ENCODE data around the gene TBC1D21. TPM values are rescaled to one million over a fixed set of nuclear protein-coding genes. Genes with fewer than 3 reads are reported as not detected.

The TBC1D21 gene
- total and polyA plus RNA-seq, 5 donors, result not detected

DNA sequence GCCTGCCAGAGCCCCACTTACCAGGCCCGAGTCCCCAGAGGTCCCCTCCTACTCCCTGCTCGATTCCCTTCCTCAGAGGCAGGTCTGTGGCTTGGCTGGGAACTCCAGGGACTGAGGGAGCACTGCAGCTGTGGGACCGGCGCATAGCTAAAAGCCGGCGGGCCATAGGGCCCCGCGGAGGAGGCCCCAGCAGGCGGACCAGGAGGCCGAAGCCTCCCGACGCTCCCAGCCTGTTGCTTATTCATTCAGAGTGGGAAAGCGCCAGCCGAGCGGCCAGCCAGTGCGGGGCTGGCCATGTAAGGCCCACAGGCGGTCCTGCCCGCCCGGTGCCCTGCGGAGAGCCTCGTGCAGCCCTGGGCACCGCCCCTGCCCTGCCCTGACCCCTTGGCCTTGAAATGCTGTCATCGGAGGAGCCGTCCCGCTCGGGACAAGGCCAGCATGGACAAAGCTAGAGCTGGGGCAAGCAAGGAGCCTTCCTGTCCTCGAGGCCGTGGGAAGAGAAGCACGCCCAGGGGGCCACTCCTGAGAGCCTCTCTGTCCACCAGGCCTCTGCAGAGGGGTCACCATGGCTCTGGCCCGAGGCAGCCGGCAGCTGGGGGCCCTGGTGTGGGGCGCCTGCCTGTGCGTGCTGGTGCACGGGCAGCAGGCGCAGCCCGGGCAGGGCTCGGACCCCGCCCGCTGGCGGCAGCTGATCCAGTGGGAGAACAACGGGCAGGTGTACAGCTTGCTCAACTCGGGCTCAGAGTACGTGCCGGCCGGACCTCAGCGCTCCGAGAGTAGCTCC is 53.0 kb downstream of the TBC1D21 start, which contains the start of gene LOXL1:
Gene LOXL1, plus strand, starts transcription at position 244 of the 784 bp plus-strand sequence. Its CDS starts 322 bp downstream, at position 566.
- Histone ChIP-seq H3K27me3 (ENCODE audit: control insufficient read depth, insufficient read depth) (no peaks in the 10 kb centered on the region), H3K4me3 (ENCODE audit: low read length) (peak within 1 kb of the TSS; percentile 57), H3K27ac (ENCODE audit: low read length) (peak within 1 kb of the TSS; percentile 66), H3K4me1 (ENCODE audit: control insufficient read depth, insufficient read depth, low read length) (peaks cover 29% of the 10 kb centered on the region), H3K9me3 (ENCODE audit: control insufficient read depth, low read length) (no peaks in the 10 kb centered on the region)
- intact Hi-C loops (cut with DNase I), result no loop called here
- DNase-seq (peak; percentile 81 to 91 (median 88)), ATAC-seq (peak; percentile 60 to 61)
- WGBS, result 7% methylated on average over 47 of the region's 47 CpGs

DNA sequence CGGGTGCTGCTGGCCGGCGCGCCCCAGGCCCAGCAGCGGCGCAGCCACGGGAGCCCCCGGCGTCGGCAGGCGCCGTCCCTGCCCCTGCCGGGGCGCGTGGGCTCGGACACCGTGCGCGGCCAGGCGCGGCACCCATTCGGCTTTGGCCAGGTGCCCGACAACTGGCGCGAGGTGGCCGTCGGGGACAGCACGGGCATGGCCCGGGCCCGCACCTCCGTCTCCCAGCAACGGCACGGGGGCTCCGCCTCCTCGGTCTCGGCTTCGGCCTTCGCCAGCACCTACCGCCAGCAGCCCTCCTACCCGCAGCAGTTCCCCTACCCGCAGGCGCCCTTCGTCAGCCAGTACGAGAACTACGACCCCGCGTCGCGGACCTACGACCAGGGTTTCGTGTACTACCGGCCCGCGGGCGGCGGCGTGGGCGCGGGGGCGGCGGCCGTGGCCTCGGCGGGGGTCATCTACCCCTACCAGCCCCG is 53.7 kb downstream of the TBC1D21 start:
- under 1% methylated on average over 65 of the region's 65 CpGs for WGBS
- intact Hi-C loops (cut with DNase I), result no loop called here

DNA sequence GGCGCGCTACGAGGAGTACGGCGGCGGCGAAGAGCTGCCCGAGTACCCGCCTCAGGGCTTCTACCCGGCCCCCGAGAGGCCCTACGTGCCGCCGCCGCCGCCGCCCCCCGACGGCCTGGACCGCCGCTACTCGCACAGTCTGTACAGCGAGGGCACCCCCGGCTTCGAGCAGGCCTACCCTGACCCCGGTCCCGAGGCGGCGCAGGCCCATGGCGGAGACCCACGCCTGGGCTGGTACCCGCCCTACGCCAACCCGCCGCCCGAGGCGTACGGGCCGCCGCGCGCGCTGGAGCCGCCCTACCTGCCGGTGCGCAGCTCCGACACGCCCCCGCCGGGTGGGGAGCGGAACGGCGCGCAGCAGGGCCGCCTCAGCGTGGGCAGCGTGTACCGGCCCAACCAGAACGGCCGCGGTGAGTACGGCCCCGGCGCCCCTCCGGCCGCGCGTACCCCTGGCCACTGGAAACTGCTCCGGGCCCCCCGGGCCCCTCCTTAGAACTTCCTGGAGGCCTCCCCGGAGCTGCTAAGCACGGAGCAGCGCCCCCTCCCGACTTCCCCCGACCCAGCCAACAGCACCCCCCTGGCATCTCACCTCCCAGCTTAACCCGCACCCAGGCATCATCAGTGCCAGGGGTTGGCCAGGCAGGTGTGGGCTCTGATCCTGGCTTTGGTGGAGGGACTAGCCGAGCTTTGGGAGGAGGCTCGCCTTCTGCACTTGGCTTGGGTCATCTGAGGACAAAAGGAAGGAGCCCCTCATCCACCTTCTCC is 54.3 kb downstream of the TBC1D21 start:
- Histone ChIP-seq H3K9me3 (ENCODE audit: control insufficient read depth, low read length) (no peaks in the 10 kb centered on the region), H3K4me3 (ENCODE audit: low read length) (peak overlapping the region; percentile 57), H3K27ac (ENCODE audit: low read length) (peak overlapping the region; percentile 22), H3K4me1 (ENCODE audit: control insufficient read depth, insufficient read depth, low read length) (peaks cover 22% of the 10 kb centered on the region), H3K27me3 (ENCODE audit: control insufficient read depth, insufficient read depth) (no peaks in the 10 kb centered on the region)
- WGBS, result 1% methylated on average over 78 of the region's 78 CpGs
- DNase-seq (peak; percentile 55 to 89 (median 83)), ATAC-seq (peak; percentile 25 to 31)
- intact Hi-C loops (cut with DNase I), result no loop called here

More for the DNA sequence above, 53.7 kb downstream of the TBC1D21 start:
- DNase-seq (peak; percentile 70 to 85 (median 84)), ATAC-seq (peak in 1 of 2 donors; percentile 10)
- Histone ChIP-seq H3K4me3 (ENCODE audit: low read length) (peak overlapping the region; percentile 57), H3K9me3 (ENCODE audit: control insufficient read depth, low read length) (no peaks in the 10 kb centered on the region), H3K27me3 (ENCODE audit: control insufficient read depth, insufficient read depth) (no peaks in the 10 kb centered on the region), H3K27ac (ENCODE audit: low read length) (peak overlapping the region; percentile 22), H3K4me1 (ENCODE audit: control insufficient read depth, insufficient read depth, low read length) (peaks cover 27% of the 10 kb centered on the region)

DNA sequence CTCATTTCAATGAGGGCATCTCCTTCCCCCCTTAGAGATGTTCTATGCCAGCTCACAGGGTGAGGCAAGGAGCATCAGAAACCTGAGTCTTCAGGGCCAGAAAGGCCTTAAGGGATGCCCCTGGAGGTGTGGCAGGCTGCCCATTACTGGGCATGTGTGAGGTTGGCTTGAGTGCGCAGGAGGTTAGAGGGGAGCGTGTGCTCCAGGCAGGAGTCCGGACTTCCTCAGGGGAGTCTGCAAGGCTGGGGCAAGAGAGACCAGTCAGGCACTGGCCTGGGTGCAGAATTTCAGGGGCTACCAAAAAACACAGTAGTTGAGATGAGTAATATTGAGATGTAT is 54.8 kb downstream of the TBC1D21 start:
- Histone ChIP-seq H3K4me3 (ENCODE audit: low read length) (peak overlapping the region; percentile 57), H3K27me3 (ENCODE audit: control insufficient read depth, insufficient read depth) (no peaks in the 10 kb centered on the region), H3K27ac (ENCODE audit: low read length) (no peak overlapping the region), H3K9me3 (ENCODE audit: control insufficient read depth, low read length) (no peaks in the 10 kb centered on the region), H3K4me1 (ENCODE audit: control insufficient read depth, insufficient read depth, low read length) (peaks cover 17% of the 10 kb centered on the region)
- WGBS, result 59% methylated on average over 3 of the region's 3 CpGs
- DNase-seq, result peak in 1 of 3 donors; percentile 50
- intact Hi-C loops (cut with DNase I), result no loop called here
- ATAC-seq, result no peak

DNA sequence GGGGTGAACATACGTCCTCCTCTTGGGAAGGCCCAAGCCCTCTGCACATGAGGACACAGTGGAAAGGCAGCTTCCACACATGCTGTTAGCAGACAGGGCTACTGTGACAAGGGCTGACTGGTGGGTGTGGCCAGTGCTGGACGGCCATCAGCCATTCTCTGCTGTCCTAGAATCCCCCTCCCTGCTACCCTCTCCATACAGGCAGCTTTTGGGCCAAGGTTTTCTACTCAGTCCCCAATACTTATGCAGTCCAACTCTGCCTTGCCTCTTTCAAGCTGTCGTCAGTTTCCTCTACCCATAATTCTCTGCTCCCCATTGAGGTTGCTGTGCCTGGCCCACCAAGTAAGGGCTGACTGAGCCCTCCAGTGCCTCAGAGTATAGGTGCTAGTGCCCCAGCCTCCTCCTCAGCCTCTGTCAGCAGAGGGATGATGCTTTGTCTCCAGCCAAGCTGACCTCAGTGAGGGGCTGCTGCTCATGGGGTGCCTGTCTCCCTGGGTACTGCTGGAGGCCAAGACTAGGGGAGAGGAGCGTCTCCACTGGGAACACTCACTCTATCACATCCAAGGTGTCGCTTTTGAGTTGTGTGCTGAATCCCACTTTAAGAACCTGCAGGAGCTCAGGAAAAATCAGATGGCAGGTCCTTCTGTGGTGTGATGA is 55.7 kb downstream of the TBC1D21 start:
- no peaks in the 10 kb centered on the region for H3K9me3 ChIP-seq (ENCODE audit: control insufficient read depth, low read length)
- WGBS, result 59% methylated on average over 5 of the region's 5 CpGs
- intact Hi-C loops (cut with DNase I), result no loop called here
- H3K27ac ChIP-seq (ENCODE audit: low read length), result no peak overlapping the region
- DNase-seq, result peak in 1 of 3 donors; percentile 63
- no peak for ATAC-seq
- no peaks in the 10 kb centered on the region for H3K27me3 ChIP-seq (ENCODE audit: control insufficient read depth, insufficient read depth)
- no peak overlapping the region for H3K4me3 ChIP-seq (ENCODE audit: low read length)
- peaks cover 10% of the 10 kb centered on the region for H3K4me1 ChIP-seq (ENCODE audit: control insufficient read depth, insufficient read depth, low read length)

DNA sequence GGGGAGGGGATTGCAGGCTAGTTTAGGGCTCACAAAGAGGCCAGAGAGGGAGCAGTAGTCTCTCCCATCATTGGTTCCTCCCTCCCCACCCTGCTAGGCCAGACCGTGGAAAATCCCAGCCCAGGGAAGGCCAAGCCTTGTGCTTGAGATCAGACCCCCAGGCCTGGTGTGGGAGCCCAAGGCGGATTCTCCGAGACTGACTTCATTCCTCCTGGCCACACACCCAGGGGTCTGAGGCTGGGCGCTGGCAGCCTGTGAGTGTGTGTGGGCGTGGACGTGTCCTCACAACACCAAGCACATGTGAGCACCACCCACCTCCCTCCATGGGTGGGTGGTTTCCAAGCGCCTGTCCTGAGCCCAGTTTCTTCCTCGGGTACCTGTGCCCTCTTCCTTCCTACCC is 57.0 kb downstream of the TBC1D21 start:
- 68% methylated on average over 8 of the region's 8 CpGs for WGBS
- H3K4me1 ChIP-seq (ENCODE audit: control insufficient read depth, insufficient read depth, low read length), result peaks cover 10% of the 10 kb centered on the region
- no peaks in the 10 kb centered on the region for H3K9me3 ChIP-seq (ENCODE audit: control insufficient read depth, low read length)
- no peaks in the 10 kb centered on the region for H3K27me3 ChIP-seq (ENCODE audit: control insufficient read depth, insufficient read depth)
- ATAC-seq (peak; percentile 32 to 37), DNase-seq (peak; percentile 84 to 91 (median 85))
- intact Hi-C loops (cut with DNase I), result no loop called here
- peak overlapping the region; percentile 12 for H3K27ac ChIP-seq (ENCODE audit: low read length)
- H3K4me3 ChIP-seq (ENCODE audit: low read length), result no peak overlapping the region

DNA sequence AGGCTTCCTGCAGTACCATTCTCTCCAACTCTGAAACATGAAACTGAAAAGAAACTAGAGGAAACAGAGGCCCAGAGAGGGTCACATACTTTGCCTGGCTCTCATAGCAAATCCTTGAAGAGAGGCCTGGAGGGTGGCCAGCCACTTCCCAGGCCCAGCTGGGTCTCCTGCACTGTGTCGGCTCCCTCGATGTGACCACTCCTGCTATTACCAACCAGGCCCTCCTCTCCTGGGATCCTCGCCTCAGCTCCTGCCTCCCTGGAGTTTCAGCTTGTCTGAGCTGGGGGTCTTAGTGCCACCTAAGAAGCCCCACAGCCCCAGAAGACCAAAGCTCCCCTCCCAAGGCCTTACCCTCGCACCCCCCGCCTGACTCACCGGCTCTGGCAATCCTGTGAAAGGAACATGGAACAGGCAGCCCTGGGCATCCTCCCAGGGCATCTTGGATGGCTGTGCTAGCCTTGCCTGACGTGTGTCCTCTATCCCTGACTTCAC is 57.5 kb downstream of the TBC1D21 start:
- DNase-seq (peak; percentile 80 to 84 (median 81)), ATAC-seq (peak in 1 of 2 donors; percentile 24)
- Histone ChIP-seq H3K27me3 (ENCODE audit: control insufficient read depth, insufficient read depth) (no peaks in the 10 kb centered on the region), H3K9me3 (ENCODE audit: control insufficient read depth, low read length) (no peaks in the 10 kb centered on the region), H3K4me1 (ENCODE audit: control insufficient read depth, insufficient read depth, low read length) (peaks cover 10% of the 10 kb centered on the region), H3K27ac (ENCODE audit: low read length) (peak overlapping the region; percentile 12), H3K4me3 (ENCODE audit: low read length) (no peak overlapping the region)
- intact Hi-C loops (cut with DNase I), result no loop called here
- WGBS, result 59% methylated on average over 7 of the region's 7 CpGs

DNA sequence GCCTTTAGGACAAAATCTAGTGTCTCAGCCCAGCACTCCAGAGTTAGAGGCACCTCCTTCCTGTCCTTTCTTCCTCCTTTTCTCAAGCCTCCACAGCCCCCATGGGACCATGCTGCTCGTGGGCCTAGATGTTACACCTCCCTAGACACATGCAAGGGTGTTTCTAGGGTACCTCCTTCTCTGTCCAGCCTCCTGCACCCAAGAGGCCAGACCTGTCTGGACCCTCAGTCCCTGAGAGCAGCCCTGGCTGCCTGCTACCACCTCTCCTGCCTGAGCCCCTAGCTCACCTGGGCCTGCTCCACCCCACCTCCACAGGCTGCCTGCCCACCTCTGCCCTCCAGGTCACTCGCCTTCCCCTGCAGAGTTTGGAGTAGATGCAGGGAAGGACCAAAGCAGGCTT is 58.1 kb downstream of the TBC1D21 start:
- ATAC-seq (no peak), DNase-seq (peak in 1 of 3 donors; percentile 35)
- Histone ChIP-seq H3K27me3 (ENCODE audit: control insufficient read depth, insufficient read depth) (no peaks in the 10 kb centered on the region), H3K4me1 (ENCODE audit: control insufficient read depth, insufficient read depth, low read length) (peaks cover 13% of the 10 kb centered on the region), H3K4me3 (ENCODE audit: low read length) (no peak overlapping the region), H3K27ac (ENCODE audit: low read length) (no peak overlapping the region), H3K9me3 (ENCODE audit: control insufficient read depth, low read length) (no peaks in the 10 kb centered on the region)
- intact Hi-C loops (cut with DNase I), result no loop called here
- 57% methylated on average over 2 of the region's 2 CpGs for WGBS

DNA sequence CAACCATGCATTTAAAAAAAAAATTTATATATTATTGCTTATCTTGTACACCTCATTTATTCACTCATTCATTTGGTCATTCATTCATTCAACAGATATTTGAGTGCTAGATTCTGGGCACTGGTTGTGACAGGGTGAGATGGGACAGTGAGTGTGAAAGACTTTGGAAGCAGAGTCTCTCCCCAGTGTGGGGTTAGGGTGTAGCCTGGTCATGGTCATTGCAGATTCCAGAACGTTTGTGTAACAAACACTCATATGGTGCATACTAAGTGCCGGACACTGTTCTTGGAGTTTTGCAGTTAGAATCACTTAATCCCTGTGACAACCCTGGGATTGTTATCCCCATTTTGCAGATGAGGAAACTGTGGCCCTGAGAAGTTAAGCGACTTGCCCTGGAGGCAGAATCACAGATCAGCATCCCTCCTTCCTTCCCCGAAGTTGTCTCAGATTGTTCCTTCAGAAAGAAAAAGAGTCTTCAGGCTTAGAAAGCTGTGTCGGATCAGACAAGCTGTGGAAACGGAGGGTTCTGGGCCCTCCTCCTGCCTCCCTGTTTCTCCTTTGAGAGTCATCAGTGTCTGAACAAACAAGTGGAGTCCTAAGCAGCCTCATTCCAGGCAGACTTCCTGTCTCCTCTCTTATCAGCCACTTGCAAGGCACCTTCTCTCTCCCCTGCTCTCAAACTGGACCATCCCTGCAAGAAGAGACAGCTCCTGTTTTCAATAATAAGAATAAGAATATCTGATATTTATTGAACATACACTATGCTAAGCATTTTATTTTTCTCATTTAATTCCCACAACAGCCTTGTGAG is 59.2 kb downstream of the TBC1D21 start:
- 47% methylated on average over 6 of the region's 6 CpGs for WGBS
- peak in 1 of 3 donors; percentile 40 for DNase-seq
- no peak overlapping the region for H3K27ac ChIP-seq (ENCODE audit: low read length)
- H3K4me3 ChIP-seq (ENCODE audit: low read length), result no peak overlapping the region
- H3K9me3 ChIP-seq (ENCODE audit: control insufficient read depth, low read length), result no peaks in the 10 kb centered on the region
- ATAC-seq, result no peak
- intact Hi-C loops (cut with DNase I), result no loop called here
- peaks cover 13% of the 10 kb centered on the region for H3K4me1 ChIP-seq (ENCODE audit: control insufficient read depth, insufficient read depth, low read length)
- no peaks in the 10 kb centered on the region for H3K27me3 ChIP-seq (ENCODE audit: control insufficient read depth, insufficient read depth)

DNA sequence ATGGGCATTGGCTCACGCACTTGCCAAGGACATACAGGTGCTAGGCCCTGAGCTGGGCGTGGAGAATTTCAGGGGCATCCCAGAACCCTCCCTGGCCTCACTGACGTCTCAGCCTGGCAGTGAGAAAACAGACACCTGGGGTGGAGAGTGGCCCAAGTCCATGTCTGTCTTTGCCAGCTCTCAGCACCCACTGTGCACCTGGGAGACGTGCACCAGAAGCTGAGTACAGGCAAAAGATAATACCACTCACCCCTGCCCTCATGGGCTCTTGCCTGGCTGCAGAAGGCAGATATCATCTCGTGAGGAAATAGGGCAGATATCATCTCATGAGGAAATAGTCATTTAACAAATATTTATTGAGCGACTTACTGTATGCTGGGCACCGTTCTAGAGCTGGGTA is 60.9 kb downstream of the TBC1D21 start:
- Histone ChIP-seq H3K4me3 (ENCODE audit: low read length) (no peak overlapping the region), H3K27ac (ENCODE audit: low read length) (no peak overlapping the region), H3K4me1 (ENCODE audit: control insufficient read depth, insufficient read depth, low read length) (peaks cover 10% of the 10 kb centered on the region), H3K27me3 (ENCODE audit: control insufficient read depth, insufficient read depth) (no peaks in the 10 kb centered on the region), H3K9me3 (ENCODE audit: control insufficient read depth, low read length) (no peaks in the 10 kb centered on the region)
- 68% methylated on average over 7 of the region's 7 CpGs for WGBS
- ATAC-seq (no peak), DNase-seq (peak in 1 of 3 donors; percentile 4)
- intact Hi-C loops (cut with DNase I), result no loop called here
